K562 (cell line): ENCODE results near the gene SRY. TPM values are rescaled to one million over a fixed set of nuclear protein-coding genes. Genes with fewer than 3 reads are reported as not detected.

Source experiments
- ATAC-seq: fragments of 200-7000 bp; cut with Tn5 transposase; 3 replicates; pipeline ENCODE4 v1.9.1; 2020; ENCODE audit warnings: moderate library complexity
- BruUV-seq: library from RNA; stranded (reverse); fragments of 400-500 nt; replicated peaks from 2 replicates; lab custom pipeline; 2021; lab: Mats Ljungman, UMichigan
- CTCF ChIA-PET: fragments of 300-600 bp; formaldehyde crosslinking; extraction: SDS; loops from one replicate; lab custom pipeline; 2021; ENCODE audit warnings: low intra/inter-chr PET ratio; lab: Yijun Ruan, JAX
- POLR2A ChIA-PET: fragments of 300-600, 350-650 bp; sonication (Branson Sonifier 250); formaldehyde crosslinking; extraction: SDS; loops from one replicate; lab custom pipeline; 2021; ENCODE audit warnings: antibody characterized with exemption, inconsistent platforms; lab: Yijun Ruan, JAX
- DNase-seq, 4 experiments: peaks; one replicate each; pipeline versions ENCODE4 v3.0.0 to v3.0.0-alpha.2; 2011 to 2018; ENCODE audit warnings: low spot score in 3 of 4, mixed read lengths in 3 of 4; ENCODE audit errors: extremely low read depth in 1 of 4
- FAIRE-seq: peaks from 2 replicates; lab custom pipeline; 2011; peaks lifted over from hg19 to GRCh38; lab: Jason Lieb, UNC
- H2AFZ ChIP-seq: 2 replicates; pipeline ENCODE4 v1.6.0; 2011; ENCODE audit warnings: low read depth, low read length, control low read depth, inconsistent platforms
- H3K27ac ChIP-seq: fragments of 200-600 bp; 3 replicates; pipeline ENCODE4 v1.8.0; 2011; ENCODE audit warnings: low read depth, mild to moderate bottlenecking, control low read depth, inconsistent platforms, low read length, moderate library complexity, mixed read lengths; ENCODE audit errors: extremely low read depth
- H3K27me3 ChIP-seq, 2 experiments: fragments of 300-600 bp in 1 of 2; 2 replicates in 1 of 2; 3 replicates in 1 of 2; pipeline versions ENCODE4 v1.6.0 to v1.8.0; 2011; ENCODE audit warnings: inconsistent platforms in 2 of 2, low read length in 2 of 2, mild to moderate bottlenecking in 1 of 2, mixed read lengths in 1 of 2, moderate library complexity in 1 of 2; ENCODE audit not compliant: control insufficient read depth in 2 of 2, insufficient read depth in 2 of 2
- H3K36me3 ChIP-seq: fragments of 300-600 bp; 3 replicates; pipeline ENCODE4 v1.8.0; 2011; ENCODE audit warnings: mild to moderate bottlenecking, low read length, inconsistent platforms; ENCODE audit not compliant: control insufficient read depth, insufficient read depth
- H3K4me1 ChIP-seq, 2 experiments: fragments of 200-600 bp in 1 of 2; replicated peaks in 1 of 2; 2 replicates in 1 of 2; 3 replicates in 1 of 2; pipeline versions ENCODE4 v1.5.1 to v1.8.0; 2011; ENCODE audit warnings: inconsistent platforms in 2 of 2, low read length in 2 of 2, mild to moderate bottlenecking in 1 of 2, mixed read lengths in 1 of 2, moderate library complexity in 1 of 2; ENCODE audit not compliant: control insufficient read depth in 2 of 2, insufficient read depth in 2 of 2
- H3K4me2 ChIP-seq: 2 replicates; pipeline ENCODE4 v1.6.1; 2011; ENCODE audit warnings: low read length, control low read depth, inconsistent platforms, mixed read lengths; ENCODE audit not compliant: insufficient read depth
- H3K4me3 ChIP-seq: fragments of 200-600 bp; sonication (generic), shearing (Covaris generic); 2 replicates; pipeline ENCODE4 v1.5.1; 2016; ENCODE audit warnings: control low read depth, inconsistent platforms
- H3K79me2 ChIP-seq: fragments of 200-600 bp; 3 replicates; pipeline ENCODE4 v1.8.0; 2011; ENCODE audit warnings: low read length, inconsistent platforms; ENCODE audit not compliant: control insufficient read depth, insufficient read depth
- H3K9ac ChIP-seq, 2 experiments: 2 replicates each; pipeline versions ENCODE4 v1.6.0 to v1.6.1; 2011; ENCODE audit warnings: low read depth in 2 of 2, low read length in 2 of 2, control low read depth in 1 of 2, inconsistent platforms in 1 of 2, mild to moderate bottlenecking in 1 of 2, mixed read lengths in 1 of 2; ENCODE audit not compliant: insufficient read depth in 1 of 2
- H3K9me1 ChIP-seq: one replicate; pipeline ENCODE4 v1.6.0; 2011; ENCODE audit warnings: inconsistent platforms, mild to moderate bottlenecking, low read length, moderate library complexity; ENCODE audit not compliant: control insufficient read depth, insufficient read depth
- H3K9me3 ChIP-seq: replicated peaks from 2 replicates; pipeline ENCODE4 v1.5.1; 2011; ENCODE audit warnings: low read depth, low read length, inconsistent platforms; ENCODE audit not compliant: control insufficient read depth, insufficient read depth
- H4K20me1 ChIP-seq: replicated peaks from 2 replicates; pipeline ENCODE4 v1.6.1; 2011; ENCODE audit warnings: low read length, inconsistent platforms, mixed read lengths; ENCODE audit not compliant: control insufficient read depth, insufficient read depth
- ESRRA ChIP-seq: fragments of 450-650 bp; IDR thresholded peaks from 2 replicates; pipeline ENCODE4 v1.6.1; 2014; ENCODE audit warnings: low read depth, mild to moderate bottlenecking, moderate library complexity, borderline replicate concordance
- HMG20A ChIP-seq: fragments of 450-650 bp; formaldehyde crosslinking; conservative IDR thresholded peaks from 2 replicates; pipeline ENCODE4 v1.4.0; 2020; ENCODE audit warnings: mild to moderate bottlenecking, mixed read lengths
- HNRNPK ChIP-seq: fragments of 200-400 bp; formaldehyde crosslinking; IDR thresholded peaks from one replicate; pipeline ENCODE4 v1.6.1; 2018; ENCODE audit warnings: mild to moderate bottlenecking, low read depth, low read length; ENCODE audit not compliant: poor library complexity, severe bottlenecking
- HSF4 ChIP-seq: fragments of 250-450 bp; sonication (Bioruptor Pico); IDR thresholded peaks from 2 replicates; pipeline ENCODE4 v2.1.2; 2022; ENCODE audit warnings: mild to moderate bottlenecking, moderate library complexity, borderline replicate concordance
- KLF1 ChIP-seq: fragments of 450-650 bp; IDR thresholded peaks from 2 replicates; pipeline ENCODE4 v1.6.1; 2016; ENCODE audit warnings: missing genetic modification characterization, missing compliant biosample characterization
- MCM2 ChIP-seq: fragments of 450-650 bp; IDR thresholded peaks from 2 replicates; pipeline ENCODE4 v1.6.1; 2017; ENCODE audit warnings: low read depth, mild to moderate bottlenecking
- NBN ChIP-seq: fragments of 450-650 bp; IDR thresholded peaks from 2 replicates; pipeline ENCODE4 v1.6.1; 2016; ENCODE audit warnings: low read depth, mild to moderate bottlenecking
- TCF7 ChIP-seq: sonication (generic); IDR thresholded peaks from 2 replicates; pipeline ENCODE4 v1.6.1; 2016; ENCODE audit warnings: antibody characterized with exemption, borderline replicate concordance
- TEAD4 ChIP-seq, 2 experiments: sonication (generic) in 1 of 2; formaldehyde crosslinking in 1 of 2; IDR thresholded peaks; 2 replicates each; pipeline versions ENCODE4 v1.6.1 to v1.8.0; 2012 to 2022; ENCODE audit warnings: borderline replicate concordance in 1 of 2, inconsistent platforms in 1 of 2, low read length in 1 of 2, mild to moderate bottlenecking in 1 of 2, missing genetic modification reagents in 1 of 2
- ZBTB7A ChIP-seq: IDR thresholded peaks from 2 replicates; pipeline ENCODE4 v1.6.1; 2011; ENCODE audit warnings: low read depth, mild to moderate bottlenecking, low read length, moderate library complexity, borderline replicate concordance; ENCODE audit not compliant: control insufficient read depth
- ZNF274 ChIP-seq: IDR thresholded peaks from 2 replicates; pipeline ENCODE4 v1.6.1; 2011; ENCODE audit warnings: low read depth, mild to moderate bottlenecking, low read length, moderate library complexity, borderline replicate concordance
- ZNF384 ChIP-seq: IDR thresholded peaks from 2 replicates; pipeline ENCODE4 v1.6.1; 2012; ENCODE audit warnings: low read depth, low read length, improper control_type of control experiment
- ZSCAN29 ChIP-seq: fragments of 450-650 bp; IDR thresholded peaks from 2 replicates; pipeline ENCODE4 v1.6.1; 2017
- WGBS: fragments of 100-300 bp; shearing (Covaris generic); methylation state at CpG from one replicate; pipeline ENCODE4 v1.1.6; 2016; ENCODE audit warnings: low coverage, mixed read lengths; ENCODE audit not compliant: insufficient coverage; ENCODE audit errors: missing lambda C conversion rate; 5-methylcytosine and 5-hydroxymethylcytosine counted together
- in situ Hi-C: fragments of 300-500 bp; cut with MboI; formaldehyde crosslinking; loops from 4 replicates; pipeline ENCODE4 v1.15.0; 2018; ENCODE audit warnings: inconsistent platforms, mixed read lengths
- intact Hi-C: fragments of 100-400 bp; cut with micrococcal nuclease; formaldehyde crosslinking; loops from 2 replicates; pipeline ENCODE4 v1.14.2; 2022
- polyA plus RNA-seq, 8 experiments: library from polyadenylated mRNA; depleted of rRNA in 4 of 8; stranded (reverse) in 5 of 8; unstranded in 3 of 8; fragments of >200 nt; fragmentation: Nextera tagmentation in 2 of 8; fragmentation: Illumina TruSeq in 1 of 8; extraction: Ambion mirVana in 2 of 8; extraction: Trizol in 1 of 8; gene quantifications; 2 replicates each; pipeline versions ENCODE4 v1.2.1 to v1.2.3, GENCODE V29; 2011 to 2014; ENCODE audit warnings: inconsistent platforms in 1 of 8, missing spikeins in 1 of 8
- total RNA-seq, 7 experiments: library from RNA; depleted of rRNA in 6 of 7; stranded (reverse); fragments of >200 nt in 6 of 7; fragmentation: Illumina TruSeq in 2 of 7; extraction: Trizol in 2 of 7; gene quantifications; 2 replicates each; pipeline versions ENCODE4 v1.2.1 to v1.2.3, GENCODE V29; 2011 to 2021; ENCODE audit warnings: low replicate concordance in 1 of 7
- TF ChIP-seq, protein P1 (sequence below): sonication (generic); formaldehyde crosslinking; IDR thresholded peaks from 2 replicates; pipeline ENCODE4 v1.8.0; 2022; ENCODE audit warnings: mild to moderate bottlenecking, missing genetic modification reagents

Gene SRY
- total and polyA plus RNA-seq, 9 of the 15 experiments (the other 6 are each of a cell fraction or from before 2014, with no cell fraction given) = not detected

- intact Hi-C loops = no loop called here
- Histone ChIP-seq H3K9me1 (no peaks in the 10 kb centered on the region), H3K4me2 (no peak overlapping the region), H3K9me3 (no peaks in the 10 kb centered on the region), H4K20me1 (no peaks in the 10 kb centered on the region), H3K36me3 (no peaks in the 10 kb centered on the region), H3K27me3 (no peaks in the 10 kb centered on the region), H3K27ac (no peak overlapping the region), H3K4me1 (no peaks in the 10 kb centered on the region), H3K4me3 (no peak overlapping the region), H3K79me2 (no peaks in the 10 kb centered on the region), H2AFZ (no peak overlapping the region), H3K9ac (no peak overlapping the region)
- in situ Hi-C loops = no loop called here
- no peak for ATAC-seq
- no CpG with 5 or more reads among the region's 2 CpGs for WGBS
- ChIA-PET POLR2A (no interaction called here), CTCF (no interaction called here)
- no TSS peak for BruUV-seq
- no peak for FAIRE-seq
- TF ChIP-seq TEAD4 (IDR thresholded peaks at IDR 0.05; ENCODE audit: low read length) (no peak), TEAD4 (CRISPR knock-in tag; IDR thresholded peaks at IDR 0.05; ENCODE audit: borderline replicate concordance) (no peak), ESRRA (no peak), NBN (no peak), TCF7 (no peak), MCM2 (no peak), HSF4 (CRISPR knock-in tag) (no peak), ZBTB7A (no peak), HNRNPK (no peak), KLF1 (tag) (no peak), ZNF274 (no peak), ZSCAN29 (no peak), HMG20A (CRISPR knock-in tag) (no peak), ZNF384 (no peak)
- TF ChIP-seq, protein P1, sequence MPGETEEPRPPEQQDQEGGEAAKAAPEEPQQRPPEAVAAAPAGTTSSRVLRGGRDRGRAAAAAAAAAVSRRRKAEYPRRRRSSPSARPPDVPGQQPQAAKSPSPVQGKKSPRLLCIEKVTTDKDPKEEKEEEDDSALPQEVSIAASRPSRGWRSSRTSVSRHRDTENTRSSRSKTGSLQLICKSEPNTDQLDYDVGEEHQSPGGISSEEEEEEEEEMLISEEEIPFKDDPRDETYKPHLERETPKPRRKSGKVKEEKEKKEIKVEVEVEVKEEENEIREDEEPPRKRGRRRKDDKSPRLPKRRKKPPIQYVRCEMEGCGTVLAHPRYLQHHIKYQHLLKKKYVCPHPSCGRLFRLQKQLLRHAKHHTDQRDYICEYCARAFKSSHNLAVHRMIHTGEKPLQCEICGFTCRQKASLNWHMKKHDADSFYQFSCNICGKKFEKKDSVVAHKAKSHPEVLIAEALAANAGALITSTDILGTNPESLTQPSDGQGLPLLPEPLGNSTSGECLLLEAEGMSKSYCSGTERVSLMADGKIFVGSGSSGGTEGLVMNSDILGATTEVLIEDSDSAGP (CRISPR knock-in tag) = no peak
- DNase-seq = no peak
These were observed 49.6 kb upstream of the SRY start for GRCh38 chrY:2837078-2837477.
